Measurements from ENCODE around the gene GIT2. TPM values are rescaled to one million over a fixed set of nuclear protein-coding genes. Genes with fewer than 3 reads are reported as not detected.
A peak's percentile ranks its signal among the peaks of the same experiment; 100 is the strongest.

GIT2 gene
- total and polyA plus RNA-seq, 2 of the 13 experiments (the other 11 are each of a cell fraction or from before 2014, with no cell fraction given) = 18.4 to 19.8 TPM

- TF ChIP-seq DMAP1 (CRISPR knock-in tag; IDR thresholded peaks at IDR 0.05) = no peak
These were observed 28.1 kb downstream of the GIT2 start (continued) for GRCh38 chr12:109968032-109968420.

- no TSS peak for BruUV-seq (replicated peaks)
- no peak for DNase-seq (ENCODE audit: low spot score)
- WGBS (ENCODE audit: low lambda C conversion rate) = 70% methylated on average over 6 of the region's 8 CpGs
- H3K9ac ChIP-seq (ENCODE audit: insufficient read depth, low read depth, low read length) = no peak overlapping the region
- peak overlapping the region; percentile 40 for H3K27ac ChIP-seq (ENCODE audit: extremely low read length, insufficient read depth, low read length)
- H3K9me3 ChIP-seq (ENCODE audit: low read length) = no peaks in the 10 kb centered on the region
- H3K27me3 ChIP-seq (ENCODE audit: control insufficient read depth in 1 of 2, insufficient read depth in 2 of 2, low read length in 2 of 2) = no peaks in the 10 kb centered on the region
- intact Hi-C loops (cut with micrococcal nuclease; ENCODE audit: unreplicated experiment) = no loop called here
- POLR2A ChIA-PET = no interaction called here
- no peaks in the 10 kb centered on the region for H4K20me1 ChIP-seq (ENCODE audit: insufficient read depth, low read length)
- TF ChIP-seq HNF4A (CRISPR knock-in tag; IDR thresholded peaks at IDR 0.05) (0 out of 2 replicates have a peak, but pooled peaks have one; percentile 16), NFE2L2 (IDR thresholded peaks at IDR 0.05; ENCODE audit: low read length) (peak; percentile 72), ELF3 (CRISPR knock-in tag; IDR thresholded peaks at IDR 0.05) (no peak)
- no peaks in the 10 kb centered on the region for H3K79me2 ChIP-seq (ENCODE audit: insufficient read depth, low read length)
- no peak overlapping the region for H2AFZ ChIP-seq (ENCODE audit: low read length)
- H3K36me3 ChIP-seq (replicated peaks in 1 of 2; ENCODE audit: control insufficient read depth in 1 of 2, insufficient read depth in 2 of 2, low read length in 2 of 2) = peaks cover 14 to 39% of the 10 kb centered on the region in 2 experiments
- no peak overlapping the region for H3K4me3 ChIP-seq (replicated peaks in 1 of 3; ENCODE audit: insufficient read depth in 1 of 3, low read depth in 2 of 3, low read length in 3 of 3)
- peak; percentile 70 for ATAC-seq
- H3K4me2 ChIP-seq (ENCODE audit: low read depth, low read length) = no peak overlapping the region
- FAIRE-seq = peak; percentile 75
- in situ Hi-C loops (cut with HindIII; ENCODE audit: extremely low pct_ligation_motif_present, low pct_unique_long_range_greater_than_20kb) = no loop called here
- CTCF ChIA-PET (ENCODE audit: low intra/inter-chr PET ratio, low total read pairs) = no interaction called here
- H3K4me1 ChIP-seq (ENCODE audit: insufficient read depth, low read length) = peaks cover 16% of the 10 kb centered on the region
These were observed 28.7 kb downstream of the GIT2 start for GRCh38 chr12:109967383-109968031.

GRCh38 chr12:109966546-109966945 is 29.6 kb downstream of the GIT2 start:
- Histone ChIP-seq H3K4me1 (ENCODE audit: insufficient read depth, low read length) (peaks cover 16% of the 10 kb centered on the region), H3K9me3 (ENCODE audit: low read length) (no peaks in the 10 kb centered on the region), H4K20me1 (ENCODE audit: insufficient read depth, low read length) (no peaks in the 10 kb centered on the region), H2AFZ (ENCODE audit: low read length) (no peak overlapping the region), H3K4me3 (replicated peaks in 1 of 3; ENCODE audit: insufficient read depth in 1 of 3, low read depth in 2 of 3, low read length in 3 of 3) (no peak overlapping the region), H3K4me2 (ENCODE audit: low read depth, low read length) (no peak overlapping the region), H3K27ac (ENCODE audit: extremely low read length, insufficient read depth, low read length) (peak overlapping the region; percentile 40), H3K36me3 (replicated peaks in 1 of 2; ENCODE audit: control insufficient read depth in 1 of 2, insufficient read depth in 2 of 2, low read length in 2 of 2) (peaks cover 16 to 46% of the 10 kb centered on the region in 2 experiments), H3K27me3 (ENCODE audit: control insufficient read depth in 1 of 2, insufficient read depth in 2 of 2, low read length in 2 of 2) (no peaks in the 10 kb centered on the region), H3K9ac (ENCODE audit: insufficient read depth, low read depth, low read length) (no peak overlapping the region), H3K79me2 (ENCODE audit: insufficient read depth, low read length) (no peaks in the 10 kb centered on the region)
- intact Hi-C loops (cut with micrococcal nuclease; ENCODE audit: unreplicated experiment) (no loop called here), in situ Hi-C loops (cut with HindIII; ENCODE audit: extremely low pct_ligation_motif_present, low pct_unique_long_range_greater_than_20kb) (no loop called here)
- FAIRE-seq = no peak
- POLR2A ChIA-PET = interaction anchor here (0.6 kb wide), 1 partner anchor 20 kb away, joined by 3 read pairs; no protein-coding TSS in a partner anchor
- DNase-seq (ENCODE audit: low spot score) = no peak
- ATAC-seq = no peak
- BruUV-seq (replicated peaks) = no TSS peak
- CTCF ChIA-PET (ENCODE audit: low intra/inter-chr PET ratio, low total read pairs) = no interaction called here
- 89% methylated on average over 4 of the region's 4 CpGs for WGBS (ENCODE audit: low lambda C conversion rate)
- TF ChIP-seq ZNF800 (CRISPR knock-in tag; IDR thresholded peaks at IDR 0.05) (no peak), SMAD3 (CRISPR knock-in tag; IDR thresholded peaks at IDR 0.05) (no peak), ZSCAN9 (CRISPR knock-in tag; IDR thresholded peaks at IDR 0.05; ENCODE audit: borderline replicate concordance) (no peak), ZBTB10 (CRISPR knock-in tag; IDR thresholded peaks at IDR 0.05; ENCODE audit: borderline replicate concordance) (no peak), ZNF180 (CRISPR knock-in tag; IDR thresholded peaks at IDR 0.05; ENCODE audit: borderline replicate concordance, low read depth) (no peak), BRF2 (CRISPR knock-in tag; IDR thresholded peaks at IDR 0.05) (no peak), MYNN (CRISPR knock-in tag; IDR thresholded peaks at IDR 0.05; ENCODE audit: low read depth) (no peak)

All from HepG2 (cell line).